ENCODE data around the gene IGSF23.

IGSF23 gene

GRCh38 chr19:44613295-44614178 lies at the start of gene IGSF23:
IGSF23 (plus strand) TSS chr19:44613563; CDS start chr19:44613646, 83 bp downstream.
- ATAC-seq, result no peak
- no peak for DNase-seq

- no peak for ATAC-seq
- no peak for DNase-seq
These were observed 46.4 kb upstream of the IGSF23 start for GRCh38 chr19:44566984-44567383.

DNA sequence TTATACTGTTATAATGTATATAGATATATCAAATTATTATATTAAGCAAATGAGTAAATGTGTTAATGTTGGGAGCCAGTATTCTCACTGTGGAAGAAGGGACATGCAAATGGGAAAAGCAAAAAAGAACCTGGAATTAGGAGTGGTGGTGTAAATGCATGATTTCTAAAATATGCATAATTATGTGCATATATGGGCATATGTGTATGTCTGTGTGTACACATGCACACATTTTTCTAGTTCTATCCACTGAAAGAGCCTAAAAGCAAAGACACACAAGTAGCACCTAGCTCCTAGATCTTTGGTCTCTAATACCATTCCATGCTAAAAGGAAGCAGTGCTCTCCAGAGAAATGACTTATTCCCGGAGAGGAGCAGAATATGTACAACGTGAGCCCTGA lies 45.6 kb upstream of the IGSF23 start:
- ATAC-seq, result no peak
- DNase-seq, result no peak

GRCh38 chr19:44570603-44570983 lies 42.8 kb upstream of the IGSF23 start:
- no peak for ATAC-seq
- no peak for DNase-seq

GRCh38 chr19:44570984-44571684 lies 42.2 kb upstream of the IGSF23 start:
- ATAC-seq, result no peak
- DNase-seq, result peak; percentile 65

DNA sequence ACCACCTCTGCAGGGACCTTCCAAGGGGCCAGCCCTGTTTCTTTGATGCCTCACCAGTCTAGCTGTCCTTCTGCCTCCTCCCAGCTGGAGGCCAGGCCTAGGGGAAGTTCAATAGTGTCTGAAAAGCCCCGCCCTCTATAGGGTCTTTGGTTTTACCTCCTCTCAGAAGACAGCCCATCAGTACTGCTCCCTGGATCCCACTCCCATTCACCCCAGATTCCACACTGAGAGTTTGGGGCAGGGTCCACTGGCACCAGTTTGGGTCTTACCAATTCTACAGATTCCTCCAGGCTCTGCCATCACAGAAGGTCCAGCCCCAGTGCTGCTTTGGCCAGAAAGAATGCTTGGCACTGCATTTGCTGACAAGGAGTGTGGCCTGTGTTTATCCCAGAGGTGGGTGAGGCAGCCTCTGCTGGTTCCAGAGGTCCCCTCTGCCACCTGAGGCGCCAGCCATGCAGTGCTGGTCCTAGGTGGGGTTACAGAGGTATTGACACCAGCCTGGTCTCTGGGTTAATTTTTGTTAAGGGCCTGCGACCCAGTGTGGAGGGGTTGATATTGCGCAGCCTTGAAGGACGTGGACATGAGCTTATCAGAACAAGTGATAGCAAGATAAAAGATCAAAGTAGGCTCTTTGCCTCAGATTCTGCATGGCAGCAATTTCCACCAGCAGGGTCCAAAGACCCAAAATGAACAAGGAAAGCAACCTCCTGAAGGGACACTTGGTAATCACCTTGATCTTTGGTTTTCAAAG lies 41.4 kb upstream of the IGSF23 start:
- ATAC-seq (no peak), DNase-seq (no peak)

- DNase-seq, result no peak
- no peak for ATAC-seq
These were observed 40.8 kb upstream of the IGSF23 start for GRCh38 chr19:44572581-44572900.

- DNase-seq (no peak), ATAC-seq (no peak)
These were observed 40.2 kb upstream of the IGSF23 start for GRCh38 chr19:44573183-44573582.

GRCh38 chr19:44573627-44574026 lies 39.7 kb upstream of the IGSF23 start:
- no peak for ATAC-seq
- DNase-seq, result no peak

DNA sequence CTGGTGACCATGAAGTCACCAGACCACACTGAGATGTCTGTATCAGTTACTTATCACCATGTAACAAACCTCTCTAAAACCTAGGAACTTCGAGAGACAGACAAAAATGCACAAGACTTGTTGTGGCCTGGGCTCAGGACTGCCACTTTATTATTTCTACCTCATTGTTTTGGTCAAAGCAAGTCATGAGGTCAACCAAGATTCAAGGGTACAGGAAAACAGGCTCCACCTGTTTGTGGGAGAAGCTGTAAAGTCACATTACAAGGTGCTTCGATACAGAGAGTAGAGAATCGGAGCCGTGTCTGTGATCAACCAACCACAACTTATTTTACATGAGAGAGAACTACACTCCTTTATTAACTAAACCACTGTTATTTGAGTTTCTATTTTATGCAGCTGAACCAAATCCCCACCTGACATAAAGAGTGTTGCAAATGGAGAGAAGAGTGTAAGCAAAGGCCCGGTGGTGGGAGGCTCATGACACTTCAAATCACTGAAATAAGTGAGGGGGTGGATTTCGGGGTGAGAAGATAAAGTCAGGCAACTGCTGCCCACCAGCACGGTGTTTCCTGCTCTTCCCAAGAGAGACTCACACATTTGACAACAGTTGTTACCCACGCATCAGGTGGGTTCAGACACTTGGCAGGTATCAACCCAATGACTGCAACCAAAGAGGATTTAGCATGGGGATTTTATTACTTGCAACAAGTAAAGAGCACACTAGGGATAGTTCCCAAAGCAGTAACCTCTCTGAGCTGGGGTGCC lies 39.0 kb upstream of the IGSF23 start:
- ATAC-seq (no peak), DNase-seq (no peak)

DNA sequence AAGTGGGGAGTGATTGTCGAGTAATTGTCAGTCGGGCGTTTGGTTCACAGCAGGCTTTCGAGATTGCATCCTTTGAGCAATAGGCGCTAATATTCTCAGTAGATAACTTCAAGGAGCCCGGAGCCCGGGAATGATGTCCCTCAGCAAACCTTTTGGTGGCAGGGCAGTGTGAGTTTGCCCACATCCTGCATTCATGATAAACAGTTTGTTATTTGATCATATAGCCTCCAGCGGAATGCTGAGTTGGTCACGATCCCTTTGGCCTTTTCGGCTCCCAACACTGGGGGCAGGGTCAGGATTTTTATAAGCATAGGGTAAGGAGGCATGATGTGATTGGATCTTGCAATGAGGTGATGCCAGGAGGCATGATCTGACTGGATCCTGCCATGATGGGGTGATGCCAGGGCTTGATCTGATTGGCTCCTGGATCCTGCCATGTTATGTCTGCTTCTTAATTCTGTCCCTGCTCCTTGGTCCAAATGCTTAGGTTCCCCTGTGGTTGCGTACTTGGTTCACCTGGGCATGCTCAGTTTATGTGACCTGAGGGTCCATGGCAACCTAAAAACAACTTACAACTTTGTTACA lies 38.2 kb upstream of the IGSF23 start:
- ATAC-seq, result no peak

DNA sequence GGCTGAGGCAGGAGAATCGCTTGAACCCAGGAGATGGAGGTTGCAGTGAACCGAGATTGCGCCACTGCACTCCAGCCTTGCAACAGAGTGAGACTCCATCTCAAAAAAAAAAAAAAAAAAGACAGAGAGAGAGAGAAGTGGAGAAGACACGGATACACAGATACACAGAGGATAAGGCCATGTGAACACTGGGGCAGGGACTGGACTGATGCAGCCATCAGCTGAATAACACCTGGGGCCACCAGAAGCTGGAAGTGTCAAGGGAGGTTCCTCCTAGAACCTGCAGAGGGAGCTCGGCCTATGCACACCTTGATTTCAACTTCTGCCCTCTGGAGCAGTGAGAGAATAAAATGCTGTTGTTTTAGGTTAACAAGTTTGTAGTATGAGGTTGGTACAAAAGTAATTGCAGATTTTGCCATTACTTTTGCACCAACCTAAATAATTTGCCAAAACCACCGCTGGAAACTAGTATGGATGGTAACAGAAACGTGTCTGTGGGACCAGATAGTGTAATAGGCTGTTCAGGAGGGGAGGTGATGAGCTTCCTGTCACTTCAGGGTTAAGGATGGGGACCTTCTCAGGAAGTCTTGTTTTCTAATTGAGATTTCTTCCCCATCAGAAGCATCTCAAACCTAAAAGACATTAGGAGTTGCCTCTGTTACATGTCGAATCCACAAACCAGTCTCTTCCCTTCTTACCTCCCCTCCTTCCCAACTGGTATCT lies 36.4 kb upstream of the IGSF23 start:
- ATAC-seq (no peak), DNase-seq (peak; percentile 10)

More for the DNA sequence above, 38.2 kb upstream of the IGSF23 start:
- no peak for DNase-seq

DNA sequence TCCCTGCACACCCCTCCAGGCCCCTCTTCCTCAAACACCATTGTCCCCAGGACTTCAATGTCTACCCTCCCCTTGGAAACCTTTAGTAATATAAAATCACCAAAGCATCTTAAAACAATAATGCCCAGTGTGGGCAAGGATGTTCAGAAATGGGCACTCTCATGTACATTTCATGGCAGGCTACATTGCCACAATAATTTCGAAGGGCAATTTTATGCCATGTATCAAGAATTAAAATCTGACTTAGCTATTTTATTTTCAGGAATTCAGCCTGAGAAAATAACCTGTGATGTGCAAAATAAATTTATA lies 35.8 kb upstream of the IGSF23 start:
- ATAC-seq, result no peak
- DNase-seq, result no peak

DNA sequence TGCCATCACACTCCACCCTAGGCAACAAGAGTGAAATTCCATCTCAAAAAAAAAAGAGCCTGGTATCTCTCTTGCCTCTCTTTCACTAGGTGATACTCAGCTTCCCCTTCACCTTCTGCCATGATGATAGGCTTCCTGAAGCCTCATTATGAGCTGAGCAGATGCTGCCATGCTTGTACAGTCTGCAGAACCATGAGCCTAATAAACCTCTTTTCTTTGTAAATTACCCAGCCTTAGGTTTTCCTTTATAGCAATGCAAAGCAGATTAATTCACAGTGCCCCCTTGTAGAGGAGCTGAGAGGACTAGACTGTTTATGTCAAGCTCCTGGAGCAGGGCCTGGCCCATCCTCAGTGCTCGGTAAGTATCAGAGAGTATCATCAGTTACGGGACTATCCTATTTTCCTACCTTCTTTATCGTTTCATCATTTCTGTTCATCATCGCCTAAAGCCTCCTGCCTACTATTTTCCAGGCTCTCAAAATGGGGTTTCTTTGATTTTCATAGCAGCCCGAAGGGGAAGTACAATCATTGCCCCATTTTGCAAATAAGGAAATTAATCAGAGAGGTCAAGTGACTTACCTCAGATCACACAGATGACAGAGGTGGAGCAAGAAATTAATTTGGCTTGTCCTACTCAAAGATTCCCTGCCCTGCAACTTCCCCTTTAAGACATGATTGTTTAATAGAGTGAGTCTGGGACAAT lies 33.5 kb upstream of the IGSF23 start:
- DNase-seq, result no peak
- ATAC-seq, result no peak

DNA sequence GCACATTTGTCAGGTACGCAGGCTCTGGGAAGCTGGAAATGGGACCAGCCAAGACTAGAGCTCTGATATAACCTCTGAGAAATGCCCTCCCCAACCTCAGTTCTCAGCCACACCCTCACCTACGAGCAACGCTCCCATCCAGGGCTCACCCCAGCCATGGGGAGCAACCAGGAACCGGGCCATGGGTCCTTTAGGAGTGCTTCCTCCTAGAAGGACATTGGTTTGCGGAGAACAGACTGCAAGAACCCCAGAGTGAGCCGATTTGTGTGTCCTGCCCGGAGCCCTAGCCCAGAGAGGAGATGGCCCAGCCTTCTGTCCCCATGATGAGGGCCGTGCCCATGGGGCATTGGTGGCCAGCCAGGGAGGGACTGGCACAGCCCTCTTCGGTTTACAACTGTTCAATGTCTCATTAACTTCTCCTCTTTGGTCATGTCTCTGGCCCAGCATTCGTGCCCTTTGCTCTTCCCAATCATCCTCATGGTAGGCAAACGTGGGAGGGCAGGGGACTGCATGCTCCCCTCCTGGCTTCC lies 32.9 kb upstream of the IGSF23 start:
- ATAC-seq (no peak), DNase-seq (no peak)

GRCh38 chr19:44581288-44581687 lies 32.1 kb upstream of the IGSF23 start:
- DNase-seq, result no peak

GRCh38 chr19:44582581-44583265 lies 30.6 kb upstream of the IGSF23 start:
- ATAC-seq (no peak), DNase-seq (peak; percentile 54)

More at GRCh38 chr19:44581288-44581687, 32.1 kb upstream of the IGSF23 start:
- no peak for ATAC-seq

DNA sequence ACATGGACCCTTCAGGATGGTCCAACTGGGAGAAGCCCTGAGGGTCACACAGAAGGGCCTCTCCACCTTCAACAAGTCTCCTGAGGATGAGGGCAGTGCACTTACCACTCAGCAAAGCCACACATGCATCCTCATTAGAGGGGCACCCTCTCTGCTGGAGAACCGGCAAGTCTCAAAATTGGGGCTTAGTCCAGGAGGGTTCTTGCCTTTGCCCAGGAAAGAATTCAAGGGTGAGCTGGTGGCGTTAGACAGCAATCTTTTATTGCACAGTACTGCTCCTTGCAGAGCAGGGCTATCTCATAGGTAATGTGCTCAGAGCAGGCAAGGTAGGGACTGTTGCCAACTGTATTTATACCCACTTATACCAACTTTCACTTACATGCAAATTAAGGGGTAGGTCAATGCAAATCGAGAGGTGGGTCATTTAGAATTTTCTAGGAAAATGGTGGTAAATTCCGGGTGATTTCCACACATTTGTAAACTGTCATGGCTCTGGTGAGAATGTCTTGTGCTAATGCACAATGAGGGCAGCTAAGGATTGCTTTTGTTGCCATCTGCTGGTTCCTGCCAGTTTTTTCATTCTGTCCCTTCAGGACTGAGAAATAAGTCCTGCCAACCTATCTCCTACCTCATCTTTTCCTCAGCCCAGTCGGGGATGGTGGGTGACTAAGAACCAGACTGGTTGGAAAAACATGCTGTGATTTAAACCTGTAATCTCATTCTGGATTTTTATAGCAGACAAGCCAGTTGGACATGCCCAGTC lies 27.8 kb upstream of the IGSF23 start:
- DNase-seq, result no peak
- ATAC-seq, result no peak
